Glutamatergic neuron (in vitro differentiated cells): ENCODE data around the gene PRRC2B. TPM values are rescaled to one million over a fixed set of nuclear protein-coding genes. Genes with fewer than 3 reads are reported as not detected.
A peak's percentile ranks its signal among the peaks of the same experiment; 100 is the strongest.

ENCODE experiments used
- DNase-seq: peaks from one replicate; pipeline ENCODE4 v3.0.0; 2022
- H3K27ac Mint-ChIP-seq: one replicate; pipeline ENCODE4 v1.8.0; 2020; ENCODE audit warnings: mild to moderate bottlenecking, mixed read lengths, inconsistent platforms; ENCODE audit not compliant: unreplicated experiment
- H3K27me3 Mint-ChIP-seq: one replicate; pipeline ENCODE4 v1.8.0; 2020; ENCODE audit warnings: mild to moderate bottlenecking, moderate library complexity, mixed read lengths, inconsistent platforms; ENCODE audit not compliant: unreplicated experiment
- H3K36me3 Mint-ChIP-seq: one replicate; pipeline ENCODE4 v1.8.0; 2020; ENCODE audit warnings: mild to moderate bottlenecking, mixed read lengths, inconsistent platforms; ENCODE audit not compliant: unreplicated experiment
- H3K4me1 Mint-ChIP-seq: one replicate; pipeline ENCODE4 v1.8.0; 2020; ENCODE audit warnings: mild to moderate bottlenecking, low read depth, mixed read lengths, inconsistent platforms; ENCODE audit not compliant: unreplicated experiment
- H3K4me3 Mint-ChIP-seq: one replicate; pipeline ENCODE4 v1.8.0; 2020; ENCODE audit warnings: mild to moderate bottlenecking, mixed read lengths, inconsistent platforms; ENCODE audit not compliant: unreplicated experiment
- H3K9me3 Mint-ChIP-seq: one replicate; pipeline ENCODE4 v1.8.0; 2020; ENCODE audit warnings: mild to moderate bottlenecking, moderate library complexity, mixed read lengths, inconsistent platforms; ENCODE audit not compliant: unreplicated experiment
- total RNA-seq: library from RNA; stranded (reverse); fragmentation: NEBNext Ultra II Directional; extraction: Animal tissue kit (Norgen Biotek cat#: 25700); gene quantifications from one replicate; pipeline ENCODE4 v1.2.1, GENCODE V29; 2021; ENCODE audit not compliant: unreplicated experiment
- TF ChIP-seq, protein P1 (sequence below): fragments of 200-600 bp; sonication (generic); IDR thresholded peaks from one replicate; pipeline ENCODE4 v1.5.0; 2021; ENCODE audit not compliant: partially characterized antibody, unreplicated experiment

PRRC2B gene
- total RNA-seq, 1 donor from 2014 or later, result 489 TPM

DNA sequence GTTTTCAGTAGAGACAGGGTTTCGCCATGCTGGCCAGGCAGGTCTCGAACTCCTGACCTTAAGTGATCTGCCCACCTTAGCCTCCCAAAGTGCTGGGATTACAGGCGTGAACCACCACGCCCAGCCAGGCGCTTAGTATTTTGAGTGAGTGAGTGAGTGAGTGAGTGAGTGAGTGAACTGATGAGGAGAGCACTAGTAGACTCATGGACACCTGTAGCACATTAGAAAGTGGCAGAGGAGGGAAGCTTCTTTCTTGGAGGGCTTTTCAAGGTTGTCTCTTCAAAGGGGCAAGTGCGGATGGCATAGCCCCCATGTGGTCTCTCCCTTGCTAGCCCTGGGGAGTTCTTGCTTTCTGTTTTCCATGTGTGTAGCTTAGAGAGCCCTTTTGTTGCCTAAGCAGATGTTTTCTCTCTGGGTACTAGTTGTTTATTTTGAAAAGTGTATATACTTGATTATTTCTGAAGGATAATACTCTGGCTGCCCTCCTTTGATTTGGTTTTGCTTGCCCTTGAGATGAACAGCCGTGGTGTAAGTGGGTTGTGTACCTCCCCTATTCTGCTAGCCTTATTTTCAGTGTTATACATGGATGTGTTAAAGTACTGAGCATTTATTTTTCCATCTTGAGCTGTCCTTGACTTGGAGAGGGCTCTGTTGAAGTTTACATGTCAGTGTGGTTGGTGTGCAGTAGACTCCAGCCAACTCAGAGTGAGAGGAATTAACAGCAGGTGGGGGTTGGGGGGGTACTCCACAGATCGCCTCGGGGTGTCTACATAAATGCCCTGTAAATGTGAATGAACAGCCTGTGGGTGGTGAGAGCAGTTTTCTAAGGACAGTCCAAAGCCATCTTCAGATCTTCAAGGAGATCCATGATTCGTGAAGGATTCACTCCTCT is 35.5 kb downstream of the PRRC2B start:
- Mint-ChIP-seq H3K27me3 (peaks cover 13% of the 10 kb centered on the region), H3K36me3 (no peaks in the 10 kb centered on the region), H3K4me3 (no peak overlapping the region), H3K9me3 (peaks cover 20% of the 10 kb centered on the region), H3K4me1 (peaks cover 41% of the 10 kb centered on the region), H3K27ac (peak overlapping the region; percentile 82)
- no peak for DNase-seq
- TF ChIP-seq, protein P1, sequence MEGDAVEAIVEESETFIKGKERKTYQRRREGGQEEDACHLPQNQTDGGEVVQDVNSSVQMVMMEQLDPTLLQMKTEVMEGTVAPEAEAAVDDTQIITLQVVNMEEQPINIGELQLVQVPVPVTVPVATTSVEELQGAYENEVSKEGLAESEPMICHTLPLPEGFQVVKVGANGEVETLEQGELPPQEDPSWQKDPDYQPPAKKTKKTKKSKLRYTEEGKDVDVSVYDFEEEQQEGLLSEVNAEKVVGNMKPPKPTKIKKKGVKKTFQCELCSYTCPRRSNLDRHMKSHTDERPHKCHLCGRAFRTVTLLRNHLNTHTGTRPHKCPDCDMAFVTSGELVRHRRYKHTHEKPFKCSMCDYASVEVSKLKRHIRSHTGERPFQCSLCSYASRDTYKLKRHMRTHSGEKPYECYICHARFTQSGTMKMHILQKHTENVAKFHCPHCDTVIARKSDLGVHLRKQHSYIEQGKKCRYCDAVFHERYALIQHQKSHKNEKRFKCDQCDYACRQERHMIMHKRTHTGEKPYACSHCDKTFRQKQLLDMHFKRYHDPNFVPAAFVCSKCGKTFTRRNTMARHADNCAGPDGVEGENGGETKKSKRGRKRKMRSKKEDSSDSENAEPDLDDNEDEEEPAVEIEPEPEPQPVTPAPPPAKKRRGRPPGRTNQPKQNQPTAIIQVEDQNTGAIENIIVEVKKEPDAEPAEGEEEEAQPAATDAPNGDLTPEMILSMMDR, result no peak

GRCh38 chr9:131432050-131432449 is 38.2 kb downstream of the PRRC2B start:
- TF ChIP-seq, protein P1, result no peak
- H3K4me3 Mint-ChIP-seq, result peak overlapping the region; percentile 82
- peak overlapping the region; percentile 96 for H3K27ac Mint-ChIP-seq
- peaks cover 22% of the 10 kb centered on the region for H3K9me3 Mint-ChIP-seq
- peaks cover 56% of the 10 kb centered on the region for H3K4me1 Mint-ChIP-seq
- H3K27me3 Mint-ChIP-seq, result peaks cover 11% of the 10 kb centered on the region
- no peak for DNase-seq
- no peaks in the 10 kb centered on the region for H3K36me3 Mint-ChIP-seq

DNA sequence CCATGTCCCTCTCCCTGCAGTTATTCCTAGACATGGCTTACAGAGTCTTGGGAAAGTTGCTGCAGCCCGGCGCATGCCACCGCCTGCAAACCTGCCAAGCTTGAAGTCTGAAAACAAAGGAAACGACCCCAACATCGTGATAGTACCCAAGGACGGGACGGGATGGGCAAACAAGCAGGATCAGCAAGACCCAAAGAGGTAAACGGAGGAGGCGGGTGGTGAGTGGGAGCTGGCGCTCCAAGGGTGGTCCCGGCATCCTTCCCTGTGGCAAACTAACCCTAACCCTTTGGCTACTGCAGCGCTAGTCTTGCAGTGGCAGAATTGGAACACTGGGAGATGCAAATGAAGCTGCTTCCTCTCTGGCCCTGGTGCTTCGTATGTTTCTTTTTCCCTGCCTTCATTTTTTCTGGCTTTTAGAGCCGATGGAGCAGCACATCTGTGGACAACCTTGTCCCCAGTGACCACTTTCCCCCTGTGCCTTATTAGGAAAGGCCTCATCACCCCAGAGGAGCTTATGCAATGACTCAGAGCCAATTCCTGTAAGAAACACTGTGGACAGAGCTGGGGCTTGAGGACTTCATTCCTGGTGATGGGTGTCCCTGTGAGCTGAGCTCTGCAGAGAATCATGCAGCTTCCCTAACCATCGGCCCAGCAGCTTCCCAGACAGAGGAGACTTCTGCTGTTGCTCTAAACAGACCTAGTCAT is 38.9 kb downstream of the PRRC2B start:
- Mint-ChIP-seq H3K4me3 (peak overlapping the region; percentile 82), H3K27ac (peak overlapping the region; percentile 96), H3K36me3 (no peaks in the 10 kb centered on the region)

DNA sequence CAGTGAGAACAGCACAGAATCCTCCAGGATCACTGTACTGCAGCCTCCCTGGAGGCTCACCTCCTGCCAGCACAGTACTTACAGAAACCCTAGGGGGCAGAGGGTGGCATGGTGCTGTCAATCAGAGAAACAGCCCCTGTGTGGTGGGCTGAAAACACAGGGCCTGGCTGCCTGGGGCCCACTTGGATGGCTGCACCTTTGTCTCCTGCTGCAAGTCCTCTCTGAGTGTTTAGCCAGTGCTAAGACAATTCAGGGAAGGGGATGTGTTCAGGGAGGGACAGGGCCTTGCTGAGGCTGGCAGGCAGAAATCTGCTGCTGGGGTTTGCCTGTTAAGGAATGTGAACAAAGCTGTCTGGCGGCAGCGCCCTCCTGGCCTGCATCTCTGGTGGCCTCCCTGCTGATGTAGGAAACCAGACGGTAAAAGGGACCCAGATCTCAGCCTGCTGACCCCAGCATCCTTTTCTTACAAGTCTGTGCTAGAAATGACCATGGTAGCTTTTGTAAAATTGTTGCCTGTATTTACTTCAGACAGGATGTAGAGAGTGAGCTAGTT is 39.5 kb downstream of the PRRC2B start:
- Mint-ChIP-seq H3K27me3 (peaks cover 9% of the 10 kb centered on the region), H3K9me3 (peaks cover 18% of the 10 kb centered on the region), H3K36me3 (no peaks in the 10 kb centered on the region), H3K4me3 (peak overlapping the region; percentile 74), H3K27ac (peak overlapping the region; percentile 96), H3K4me1 (peaks cover 61% of the 10 kb centered on the region)
- DNase-seq, result no peak
- TF ChIP-seq, protein P1, result no peak

More for the DNA sequence above, 38.9 kb downstream of the PRRC2B start:
- TF ChIP-seq, protein P1, result no peak
- no peak for DNase-seq
- peaks cover 19% of the 10 kb centered on the region for H3K9me3 Mint-ChIP-seq
- H3K4me1 Mint-ChIP-seq, result peaks cover 58% of the 10 kb centered on the region
- H3K27me3 Mint-ChIP-seq, result peaks cover 11% of the 10 kb centered on the region

GRCh38 chr9:131434673-131435072 is 40.8 kb downstream of the PRRC2B start:
- H3K27me3 Mint-ChIP-seq, result peaks cover 9% of the 10 kb centered on the region
- H3K9me3 Mint-ChIP-seq, result peaks cover 21% of the 10 kb centered on the region
- TF ChIP-seq, protein P1, result no peak
- no peak for DNase-seq
- H3K4me1 Mint-ChIP-seq, result peaks cover 56% of the 10 kb centered on the region
- peak overlapping the region; percentile 62 for H3K27ac Mint-ChIP-seq
- no peaks in the 10 kb centered on the region for H3K36me3 Mint-ChIP-seq
- no peak overlapping the region for H3K4me3 Mint-ChIP-seq
